Measurements from ENCODE around the gene MEF2B. TPM values are rescaled to one million over a fixed set of nuclear protein-coding genes. Genes with fewer than 3 reads are reported as not detected.
A peak's percentile ranks its signal among the peaks of the same experiment; 100 is the strongest.

MEF2B gene
- total and polyA plus RNA-seq, 12 donors, result 0.42 to 6.0 (median 1.4) TPM; not detected in 4

GRCh38 chr19:19205416-19206410, 35.6 kb upstream of the MEF2B start:
- Histone ChIP-seq H3K4me1 (replicated peaks in 1 of 2) (peaks cover 7 to 10% of the 10 kb centered on the region in 2 donors), H3K27ac (no peak overlapping the region), H3K27me3 (peaks cover 11% of the 10 kb centered on the region), H3K4me3 (no peak overlapping the region), H3K36me3 (replicated peaks in 1 of 2) (no peaks in the 10 kb centered on the region), H3K9me3 (replicated peaks in 1 of 3) (no peaks in the 10 kb centered on the region)
- no peak for DNase-seq
- TF ChIP-seq CTCF (IDR thresholded peaks at IDR 0.05) (no peak), POLR2A (IDR thresholded peaks at IDR 0.05) (no peak)
- WGBS, 4 donors, result 43 to 63% (median 52%) methylated on average over 11 to 14 of the region's 14 CpGs
- intact Hi-C loops (cut with DNase I), result no loop called here

GRCh38 chr19:19204181-19204580, 34.1 kb upstream of the MEF2B start:
- DNase-seq, result no peak
- no peaks in the 10 kb centered on the region for H3K9me3 ChIP-seq (replicated peaks in 1 of 3)
- H3K36me3 ChIP-seq (replicated peaks in 1 of 2), result peaks cover 0 to 8% of the 10 kb centered on the region in 2 donors
- intact Hi-C loops (cut with DNase I), result no loop called here
- no peak overlapping the region for H3K27ac ChIP-seq
- H3K4me1 ChIP-seq (replicated peaks in 1 of 2), result peaks cover 7 to 10% of the 10 kb centered on the region in 2 donors
- TF ChIP-seq CTCF (IDR thresholded peaks at IDR 0.05), result no peak
- no peak for TF ChIP-seq POLR2A (IDR thresholded peaks at IDR 0.05)
- 73 to 78% (median 76%) methylated on average over 13 of the region's 13 CpGs for WGBS, 4 donors
- H3K27me3 ChIP-seq, result peaks cover 11% of the 10 kb centered on the region
- no peak overlapping the region for H3K4me3 ChIP-seq

GRCh38 chr19:19203012-19203856, 33.2 kb upstream of the MEF2B start, which contains the start of gene NR2C2AP:
TSS of gene NR2C2AP (minus strand) at chr19:19203414. CDS start at chr19:19203060, 354 bp downstream.
- TF ChIP-seq POLR2A (IDR thresholded peaks at IDR 0.05), result no peak
- TF ChIP-seq CTCF (IDR thresholded peaks at IDR 0.05), result no peak
- WGBS, 4 donors, result 7 to 12% (median 8%) methylated on average over 34 to 60 of the region's 60 CpGs
- H3K27me3 ChIP-seq, result peaks cover 3% of the 10 kb centered on the region
- H3K36me3 ChIP-seq (replicated peaks in 1 of 2), result peaks cover 0 to 17% of the 10 kb centered on the region in 2 donors
- peak within 1 kb of the TSS in 3 of 5 donors; percentile 45 to 68 (median 51) for H3K27ac ChIP-seq
- peaks cover 7 to 10% of the 10 kb centered on the region in 2 donors for H3K4me1 ChIP-seq (replicated peaks in 1 of 2)
- intact Hi-C loops (cut with DNase I), result no loop called here
- peak; percentile 91 to 96 (median 92) for DNase-seq
- peak within 1 kb of the TSS in 3 of 4 donors; percentile 41 to 63 (median 60) for H3K4me3 ChIP-seq
- H3K9me3 ChIP-seq (replicated peaks in 1 of 3), result no peaks in the 10 kb centered on the region

GRCh38 chr19:19202707-19203011, 32.6 kb upstream of the MEF2B start:
- no peak for DNase-seq
- Histone ChIP-seq H3K4me1 (replicated peaks in 1 of 2) (peaks cover 7 to 10% of the 10 kb centered on the region in 2 donors), H3K4me3 (peak overlapping the region in 3 of 4 donors; percentile 41 to 63 (median 60)), H3K27ac (peak overlapping the region in 3 of 5 donors; percentile 45 to 68 (median 51)), H3K9me3 (replicated peaks in 1 of 3) (no peaks in the 10 kb centered on the region), H3K36me3 (replicated peaks in 1 of 2) (peaks cover 0 to 21% of the 10 kb centered on the region in 2 donors), H3K27me3 (no peaks in the 10 kb centered on the region)
- 16 to 26% (median 22%) methylated on average over 8 to 11 of the region's 11 CpGs for WGBS, 4 donors
- intact Hi-C loops (cut with DNase I), result no loop called here
- TF ChIP-seq POLR2A (IDR thresholded peaks at IDR 0.05) (no peak), CTCF (IDR thresholded peaks at IDR 0.05) (no peak)

All from adrenal gland (tissue), 12 donors.